ENCODE results near the gene HAGHL.

DNA sequence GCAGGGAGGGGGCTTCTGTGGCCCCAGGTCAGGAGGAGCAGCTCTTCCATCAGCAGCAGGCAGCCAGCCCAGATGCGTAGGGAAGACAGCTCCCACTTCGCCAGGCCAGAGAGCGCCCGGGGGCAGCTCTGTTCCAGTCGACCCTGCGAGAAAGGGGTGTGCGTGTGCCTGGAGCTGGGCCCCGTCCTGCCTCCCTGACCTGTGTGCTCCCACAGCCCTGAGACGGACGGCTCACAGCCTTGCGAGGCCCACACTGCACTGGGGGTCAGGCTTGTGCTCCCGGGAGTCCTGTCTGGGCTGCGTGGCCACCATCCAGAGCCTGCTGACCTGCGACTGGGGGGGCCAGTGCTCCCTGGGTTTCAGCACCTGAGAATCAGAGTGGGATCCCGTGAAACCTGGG lies 33.2 kb downstream of the HAGHL start:
- TF ChIP-seq EZH2phosphoT487 (IDR thresholded peaks at IDR 0.05): no peak
- TF ChIP-seq, protein P1, sequence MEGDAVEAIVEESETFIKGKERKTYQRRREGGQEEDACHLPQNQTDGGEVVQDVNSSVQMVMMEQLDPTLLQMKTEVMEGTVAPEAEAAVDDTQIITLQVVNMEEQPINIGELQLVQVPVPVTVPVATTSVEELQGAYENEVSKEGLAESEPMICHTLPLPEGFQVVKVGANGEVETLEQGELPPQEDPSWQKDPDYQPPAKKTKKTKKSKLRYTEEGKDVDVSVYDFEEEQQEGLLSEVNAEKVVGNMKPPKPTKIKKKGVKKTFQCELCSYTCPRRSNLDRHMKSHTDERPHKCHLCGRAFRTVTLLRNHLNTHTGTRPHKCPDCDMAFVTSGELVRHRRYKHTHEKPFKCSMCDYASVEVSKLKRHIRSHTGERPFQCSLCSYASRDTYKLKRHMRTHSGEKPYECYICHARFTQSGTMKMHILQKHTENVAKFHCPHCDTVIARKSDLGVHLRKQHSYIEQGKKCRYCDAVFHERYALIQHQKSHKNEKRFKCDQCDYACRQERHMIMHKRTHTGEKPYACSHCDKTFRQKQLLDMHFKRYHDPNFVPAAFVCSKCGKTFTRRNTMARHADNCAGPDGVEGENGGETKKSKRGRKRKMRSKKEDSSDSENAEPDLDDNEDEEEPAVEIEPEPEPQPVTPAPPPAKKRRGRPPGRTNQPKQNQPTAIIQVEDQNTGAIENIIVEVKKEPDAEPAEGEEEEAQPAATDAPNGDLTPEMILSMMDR (IDR thresholded peaks at IDR 0.05): no peak
- TF ChIP-seq EZH2 (IDR thresholded peaks at IDR 0.05): no peak
